Stimulated activated CD8-positive, alpha-beta memory T cell treated with anti-CD3 and anti-CD28 coated beads, Interleukin-7, amount 100 ng/mL, for 24 hours (primary cell): ENCODE measurements around the gene GPRC5B.

Experiments
- DNase-seq: peaks from one replicate; pipeline ENCODE4 v3.0.0-alpha.2; 2020; ENCODE audit warnings: low read depth

The GPRC5B gene

GRCh38 chr16:19844945-19845641, 39.6 kb downstream of the GPRC5B start:
- DNase-seq = no peak

GRCh38 chr16:19843371-19843770, 41.3 kb downstream of the GPRC5B start:
- no peak for DNase-seq

- no peak for DNase-seq
Observed at GRCh38 chr16:19842426-19843157, 42.1 kb downstream of the GPRC5B start.

- DNase-seq = no peak
Observed at GRCh38 chr16:19841184-19841583, 43.5 kb downstream of the GPRC5B start.

- DNase-seq = no peak
Observed at GRCh38 chr16:19840524-19841110, 44.0 kb downstream of the GPRC5B start.

GRCh38 chr16:19837984-19838707, 46.5 kb downstream of the GPRC5B start:
- DNase-seq = no peak

GRCh38 chr16:19837331-19837980, 47.2 kb downstream of the GPRC5B start:
- no peak for DNase-seq

GRCh38 chr16:19835968-19836421, 48.7 kb downstream of the GPRC5B start:
- DNase-seq = no peak

- no peak for DNase-seq
Observed at GRCh38 chr16:19835196-19835595, 49.5 kb downstream of the GPRC5B start.

GRCh38 chr16:19833581-19833980, 51.1 kb downstream of the GPRC5B start:
- no peak for DNase-seq

GRCh38 chr16:19833176-19833575, 51.5 kb downstream of the GPRC5B start:
- DNase-seq = no peak

GRCh38 chr16:19831678-19832077, 53.0 kb downstream of the GPRC5B start:
- DNase-seq = no peak

- DNase-seq = no peak
Observed at GRCh38 chr16:19830902-19831560, 53.6 kb downstream of the GPRC5B start.

- no peak for DNase-seq
Observed at GRCh38 chr16:19829844-19830692, 54.6 kb downstream of the GPRC5B start.

GRCh38 chr16:19824216-19824615, 60.4 kb downstream of the GPRC5B start:
- DNase-seq = no peak

GRCh38 chr16:19823322-19823721, 61.3 kb downstream of the GPRC5B start:
- no peak for DNase-seq

GRCh38 chr16:19822533-19822932, 62.1 kb downstream of the GPRC5B start:
- no peak for DNase-seq

- DNase-seq = no peak
Observed at GRCh38 chr16:19817875-19818274, 66.8 kb downstream of the GPRC5B start.

- no peak for DNase-seq
Observed at GRCh38 chr16:19817122-19817521, 67.5 kb downstream of the GPRC5B start.

GRCh38 chr16:19815418-19815817, 69.2 kb downstream of the GPRC5B start:
- no peak for DNase-seq
